HG03571 (cell line): ENCODE measurements around the gene NTRK3.

ENCODE experiments used
- ATAC-seq: cut with Tn5 transposase; IDR thresholded peaks from one replicate; pipeline ENCODE4 v1.9.1; 2021; ENCODE audit not compliant: unreplicated experiment

The NTRK3 gene

DNA sequence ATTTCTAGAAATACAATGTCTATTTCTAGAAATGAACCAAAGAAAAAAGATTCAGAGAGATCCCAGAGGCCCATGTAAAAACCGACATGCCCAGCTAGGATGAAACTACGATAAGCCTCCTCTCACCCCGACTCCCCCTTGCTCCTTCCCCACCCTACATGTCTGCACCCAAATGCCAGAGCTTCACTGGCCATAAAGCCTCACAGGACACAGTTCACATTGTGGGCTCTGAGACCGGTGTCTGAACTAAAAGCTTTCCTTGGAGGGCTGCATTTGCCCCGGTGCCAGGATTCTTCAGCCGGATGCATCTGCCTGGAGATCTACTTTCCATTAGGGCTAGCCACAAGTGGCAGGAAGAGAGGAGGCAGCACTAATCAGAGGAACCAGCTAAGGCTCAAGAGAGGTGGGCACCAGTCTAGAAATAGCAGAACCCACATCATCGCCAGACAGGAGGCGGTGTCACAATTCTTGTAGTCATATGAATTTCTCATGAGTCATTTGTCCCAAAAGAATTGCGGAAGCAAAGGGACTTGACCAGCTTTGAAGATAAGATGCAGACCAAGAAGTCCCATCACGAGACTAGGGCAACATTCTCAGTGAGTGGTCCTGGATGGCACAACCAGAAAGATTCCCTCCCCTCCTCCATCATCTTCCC lies 353.6 kb downstream of the NTRK3 start:
- ATAC-seq = no peak

DNA sequence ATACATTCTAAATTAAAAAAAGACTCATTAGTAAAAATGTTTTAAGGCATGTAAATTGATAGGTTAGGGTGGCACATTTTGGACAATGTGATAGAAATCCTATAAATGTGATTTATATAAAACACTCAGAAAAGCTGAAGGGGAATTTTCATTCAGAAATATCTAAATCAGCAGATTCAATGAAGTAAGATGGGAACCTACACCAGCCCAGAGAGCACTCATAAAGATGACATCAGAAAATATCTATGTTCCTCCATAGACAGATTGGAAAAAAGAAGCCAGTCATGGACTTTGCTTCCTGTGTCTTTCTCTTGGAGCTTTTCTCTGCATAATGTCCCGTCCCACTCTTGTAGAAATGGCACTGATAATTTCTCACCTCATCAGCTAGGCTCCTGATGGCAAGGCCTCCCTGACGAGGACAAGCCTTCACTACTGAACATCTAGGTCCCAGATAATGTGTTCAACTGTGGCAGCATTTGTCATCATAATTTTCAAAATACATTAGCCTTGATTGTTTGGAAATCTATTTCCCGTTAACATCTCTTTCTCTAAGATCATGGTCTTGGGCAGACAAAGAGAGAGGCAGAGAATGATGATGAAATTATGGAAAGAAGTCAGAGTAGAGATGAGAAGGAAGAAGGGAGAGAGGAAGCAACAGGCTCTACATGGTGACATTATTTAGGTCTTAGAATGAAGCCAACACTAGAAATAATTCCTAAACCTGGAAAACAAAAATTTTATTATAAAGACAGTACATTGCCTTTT lies 354.4 kb downstream of the NTRK3 start:
- ATAC-seq = no peak

DNA sequence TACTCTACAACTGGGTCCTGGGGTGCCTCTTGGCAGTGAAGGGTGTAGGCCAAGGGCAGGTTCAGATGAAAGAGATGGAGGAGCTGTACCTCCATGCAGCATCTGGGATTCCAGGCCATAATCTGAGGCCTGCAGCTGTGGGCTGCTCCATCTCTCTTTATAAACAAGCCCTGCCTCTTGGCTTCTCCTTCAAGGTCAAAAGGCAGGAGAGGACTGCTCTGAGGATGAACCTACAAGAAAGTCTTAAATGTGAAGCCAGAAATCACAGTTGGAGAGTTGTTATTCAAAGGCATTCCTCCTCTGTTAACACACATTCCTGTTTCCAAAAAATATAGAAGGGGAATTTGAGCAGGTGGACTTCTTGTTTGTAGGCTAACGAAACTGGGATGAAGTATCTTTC lies 355.5 kb downstream of the NTRK3 start:
- ATAC-seq = no peak

DNA sequence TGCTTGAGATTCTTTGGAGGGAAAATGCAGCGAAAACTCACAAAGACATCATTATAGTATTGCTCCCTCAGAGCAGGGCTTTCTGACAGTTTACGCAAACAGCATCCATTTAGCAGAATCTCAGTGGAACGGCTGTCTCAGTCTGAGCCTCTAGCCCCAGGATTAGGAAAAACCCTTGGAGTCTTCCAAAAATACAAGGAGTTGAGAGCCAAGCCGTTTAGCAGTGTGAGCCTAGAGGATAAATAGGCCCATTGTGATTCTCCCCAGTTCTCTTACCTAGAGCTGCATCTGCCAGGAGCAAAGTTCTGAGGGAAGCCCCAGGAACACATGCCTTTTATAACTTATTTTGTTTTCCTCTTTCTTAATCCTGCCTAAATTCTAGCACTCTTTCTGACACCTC lies 359.6 kb downstream of the NTRK3 start:
- no peak for ATAC-seq

DNA sequence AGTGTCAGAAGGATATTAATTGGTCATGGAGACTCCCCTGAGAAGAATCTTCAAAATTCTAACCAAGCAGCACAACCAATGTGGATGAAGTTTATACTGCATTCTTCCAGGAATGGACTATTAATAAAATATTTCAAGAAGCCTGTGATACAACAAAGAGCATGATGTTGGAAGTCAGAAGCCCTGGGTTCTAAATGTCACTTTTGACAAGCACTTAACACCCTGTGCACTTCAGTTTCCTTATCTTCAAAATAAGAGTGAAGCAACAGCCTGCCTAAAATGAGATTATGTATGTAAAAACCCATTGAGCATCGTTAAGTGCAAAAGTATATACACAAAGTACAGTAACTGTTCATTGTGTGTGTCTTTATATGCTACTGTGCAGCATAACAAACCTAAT lies 369.4 kb downstream of the NTRK3 start:
- no peak for ATAC-seq

DNA sequence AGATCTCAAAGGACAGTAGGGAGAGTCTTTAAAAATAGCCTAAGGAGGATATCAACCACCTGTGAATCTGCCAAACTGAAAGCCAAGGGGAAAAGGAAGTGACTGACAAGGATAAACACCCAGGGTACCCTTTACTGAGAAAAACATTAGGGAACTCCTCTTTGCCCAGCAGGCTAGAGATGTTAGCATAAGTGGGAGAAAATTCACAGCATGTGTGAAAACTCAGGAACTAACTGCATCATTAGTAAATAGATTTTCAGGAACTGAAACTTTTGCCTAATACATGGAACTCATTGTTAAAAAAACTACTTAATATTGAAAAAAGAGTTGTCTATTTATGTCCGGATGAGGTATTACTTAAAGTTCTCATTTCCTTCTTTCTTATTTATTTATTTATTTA lies 375.5 kb downstream of the NTRK3 start:
- no peak for ATAC-seq

DNA sequence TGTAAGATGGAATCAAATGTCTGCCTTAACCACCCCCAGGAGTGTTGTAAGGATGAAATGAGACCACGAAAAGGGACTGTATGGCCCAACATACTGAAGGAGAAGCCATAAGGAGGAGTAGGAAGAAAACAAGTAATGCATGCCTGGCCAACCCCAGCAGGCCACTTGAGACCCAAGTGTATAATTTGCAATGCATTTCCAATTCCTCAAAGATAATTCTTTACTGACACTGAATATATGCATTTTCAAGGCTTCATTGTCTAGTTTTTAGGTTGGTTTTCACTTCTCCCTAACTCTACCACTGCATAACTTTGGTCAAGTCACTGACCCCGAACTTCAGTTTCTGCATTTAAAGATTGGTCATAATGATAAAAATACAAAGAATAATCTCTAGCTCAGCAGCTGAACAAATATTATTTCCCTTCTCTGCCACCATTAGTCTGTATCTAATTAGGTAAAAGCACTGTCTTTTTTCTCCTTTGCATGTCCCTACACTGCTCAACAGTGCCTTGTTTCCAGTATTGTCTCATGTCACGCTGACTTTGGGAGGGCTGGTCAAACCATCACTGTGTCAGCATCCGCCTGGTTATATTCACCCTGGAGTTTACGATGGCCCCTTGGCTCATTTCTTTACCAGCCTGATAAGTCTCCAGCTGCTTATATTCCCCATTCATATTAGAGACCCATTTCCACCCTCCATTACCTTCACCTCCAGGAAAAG lies 378.6 kb downstream of the NTRK3 start:
- ATAC-seq = no peak

DNA sequence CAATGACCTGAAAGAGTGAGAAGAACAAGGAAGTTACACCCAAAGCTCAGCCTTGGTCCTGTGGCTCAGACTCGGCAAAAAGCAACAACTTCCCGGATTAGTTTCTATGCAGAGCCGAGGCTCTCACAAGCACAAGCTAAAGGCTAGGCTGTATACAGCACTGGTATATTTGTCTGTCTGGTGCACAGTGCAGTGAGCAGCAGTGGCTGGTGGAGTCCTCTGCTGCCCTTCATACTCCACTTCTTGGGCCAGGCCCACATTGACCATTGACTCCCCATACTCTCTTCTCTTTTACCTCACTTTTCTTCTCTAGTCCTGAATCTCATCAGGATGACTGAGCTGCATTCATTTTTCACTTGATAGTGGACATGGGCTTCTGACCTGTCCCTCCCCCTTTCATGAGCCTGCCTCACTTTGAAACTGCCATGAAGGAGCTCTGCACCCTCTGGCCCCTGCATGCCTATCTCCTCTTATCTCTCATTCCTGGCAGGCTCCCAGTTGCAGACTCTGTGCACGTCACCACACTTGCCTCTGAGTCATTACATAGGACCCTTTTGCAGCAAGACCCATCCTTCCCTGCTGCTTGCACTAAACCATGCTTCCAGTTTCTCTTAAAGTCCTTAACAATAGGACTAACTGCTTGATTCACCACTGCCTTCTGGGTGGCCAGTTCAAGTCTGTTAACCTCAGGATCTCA lies 379.3 kb downstream of the NTRK3 start:
- ATAC-seq = no peak

DNA sequence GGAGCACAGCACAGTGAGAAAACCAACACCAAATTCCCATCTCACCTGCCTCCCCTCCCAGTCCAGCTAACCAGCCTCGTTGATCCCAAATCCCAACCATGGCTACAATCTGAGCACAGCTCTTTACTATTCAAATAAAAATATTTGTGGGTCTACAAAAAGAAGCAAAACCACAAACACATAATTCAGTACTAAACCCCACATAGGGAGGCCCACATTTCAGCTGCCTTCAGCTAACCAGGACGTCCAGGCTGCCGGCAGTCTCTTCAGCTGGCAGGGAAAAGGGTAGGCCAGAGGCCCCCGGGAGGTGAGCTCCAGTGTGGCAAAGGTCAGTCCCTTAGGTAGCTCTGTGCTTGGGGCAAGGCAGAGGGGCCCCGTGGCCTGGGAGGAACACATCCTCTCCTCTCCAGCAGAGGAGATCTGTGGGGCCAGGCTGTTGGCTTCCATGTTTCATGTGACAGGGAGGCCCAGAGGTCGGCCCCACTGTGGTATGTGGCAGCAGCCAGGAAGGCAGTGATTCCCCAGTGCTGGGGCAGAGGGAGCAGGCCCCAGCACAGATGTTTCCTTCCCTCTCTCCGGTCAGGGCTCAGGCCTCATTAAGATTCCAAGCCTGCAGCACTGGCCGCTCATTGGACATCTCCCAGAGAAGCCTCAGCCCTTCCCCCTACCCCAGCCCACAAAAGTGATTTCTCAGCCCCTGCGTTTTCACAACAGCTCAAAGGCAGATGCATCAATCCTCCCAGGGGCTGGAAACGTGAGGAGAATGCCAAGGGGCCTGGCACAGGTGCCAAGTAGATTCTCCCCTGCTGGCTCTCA lies 381.4 kb downstream of the NTRK3 start:
- ATAC-seq = no peak

DNA sequence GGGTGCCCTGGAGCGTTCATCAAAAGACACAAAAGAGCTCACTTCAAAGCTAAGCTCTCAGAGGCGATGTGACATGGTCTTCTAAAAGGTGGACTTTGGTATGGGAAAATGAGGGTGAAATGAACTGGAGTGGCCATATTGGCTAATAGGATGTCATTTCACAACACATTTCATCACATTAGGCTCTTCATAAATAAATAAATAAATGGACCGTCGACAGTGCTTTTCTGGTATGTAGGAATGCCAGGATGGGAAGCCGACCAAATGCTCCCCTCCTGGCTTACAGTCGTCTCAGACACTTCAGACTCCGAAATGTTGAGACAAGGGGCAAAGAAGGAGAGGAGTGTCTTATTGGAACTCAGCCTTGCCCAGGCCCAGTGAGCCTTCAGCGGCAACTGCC lies 383.0 kb downstream of the NTRK3 start:
- ATAC-seq = no peak

DNA sequence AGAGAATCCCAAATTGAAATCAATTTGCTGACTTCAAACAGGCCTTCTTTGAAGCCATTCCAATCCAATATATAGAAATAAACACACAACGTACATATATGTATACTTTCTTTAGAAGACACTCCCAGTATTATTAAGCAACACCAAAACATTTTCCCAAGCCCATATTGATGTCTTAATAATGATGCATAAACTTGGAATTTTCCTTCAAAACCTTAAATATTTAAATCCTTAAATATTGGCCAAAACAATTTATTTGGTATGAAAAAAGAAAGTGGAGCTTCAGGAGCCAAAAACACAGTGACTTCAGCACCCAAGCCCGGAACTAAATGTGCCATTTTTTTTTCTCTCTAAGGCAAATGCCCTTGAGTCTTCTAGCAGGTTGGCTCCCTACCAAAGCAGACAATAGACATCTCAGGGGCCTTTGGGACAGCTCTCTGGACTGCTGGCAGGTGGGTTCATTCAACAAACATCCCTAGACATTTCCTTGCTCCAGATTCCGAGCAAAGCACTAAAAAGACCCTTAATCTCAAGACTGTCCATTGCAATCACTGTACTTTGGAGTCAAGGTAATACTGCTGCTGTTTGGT lies 384.7 kb downstream of the NTRK3 start:
- ATAC-seq = no peak

DNA sequence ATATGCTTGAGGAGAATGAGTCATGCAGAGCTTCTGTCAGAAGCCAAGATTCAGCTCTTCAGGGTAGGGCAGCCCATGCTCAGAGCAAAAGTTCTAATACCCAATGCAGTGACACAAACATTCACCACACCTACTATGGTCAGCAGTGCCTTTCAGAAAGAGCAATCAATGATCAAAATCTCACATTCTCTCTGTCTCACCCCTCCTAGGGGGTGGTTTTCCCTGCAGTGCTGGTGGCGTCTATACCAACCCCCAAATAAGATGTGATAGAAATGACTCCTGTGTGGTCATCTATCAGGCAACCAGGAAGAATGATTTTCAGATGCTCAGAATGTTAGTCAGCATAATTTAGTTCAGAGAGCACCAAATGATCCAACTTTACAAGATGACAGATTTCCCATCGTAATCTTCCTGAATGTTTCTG lies 385.3 kb downstream of the NTRK3 start:
- no peak for ATAC-seq

DNA sequence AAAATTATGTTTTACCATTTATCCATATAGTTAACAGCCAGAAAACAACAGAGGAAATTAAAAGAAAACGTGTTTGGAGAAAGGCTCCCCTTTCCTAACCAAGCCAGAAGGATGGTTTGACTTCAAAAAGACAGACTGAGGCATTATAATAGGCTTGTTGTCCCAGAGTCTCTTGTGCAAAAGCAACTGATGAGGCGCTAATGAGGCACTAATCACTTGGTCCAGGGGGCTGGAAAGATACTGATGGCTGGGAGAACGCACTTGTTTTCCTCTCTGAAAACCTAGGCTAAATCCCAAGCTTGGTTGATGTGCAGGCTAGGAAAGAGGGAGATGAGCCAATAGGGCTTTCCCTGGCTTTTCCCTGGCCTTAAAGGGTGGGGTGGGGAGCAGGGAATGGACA lies 389.6 kb downstream of the NTRK3 start:
- ATAC-seq = no peak

DNA sequence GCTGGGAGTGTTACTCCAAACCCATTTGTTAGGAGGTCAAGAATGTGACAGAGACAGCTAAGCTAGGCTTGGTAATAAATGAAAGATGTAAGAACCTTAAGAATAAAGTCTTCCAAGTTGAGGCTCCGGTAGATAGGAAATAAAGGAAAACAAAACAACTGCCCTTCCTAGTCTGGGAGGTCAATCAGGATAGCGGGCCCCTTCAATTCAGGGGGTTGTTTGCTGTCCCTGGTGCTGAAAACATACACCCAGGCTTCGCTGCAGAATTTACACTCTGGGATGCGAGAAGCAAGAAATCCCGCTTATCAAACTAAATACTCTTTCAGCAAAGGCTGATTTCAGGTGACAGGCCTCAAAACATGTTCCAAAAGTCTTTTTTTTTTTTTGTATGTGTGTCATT lies 393.4 kb downstream of the NTRK3 start:
- ATAC-seq = no peak

DNA sequence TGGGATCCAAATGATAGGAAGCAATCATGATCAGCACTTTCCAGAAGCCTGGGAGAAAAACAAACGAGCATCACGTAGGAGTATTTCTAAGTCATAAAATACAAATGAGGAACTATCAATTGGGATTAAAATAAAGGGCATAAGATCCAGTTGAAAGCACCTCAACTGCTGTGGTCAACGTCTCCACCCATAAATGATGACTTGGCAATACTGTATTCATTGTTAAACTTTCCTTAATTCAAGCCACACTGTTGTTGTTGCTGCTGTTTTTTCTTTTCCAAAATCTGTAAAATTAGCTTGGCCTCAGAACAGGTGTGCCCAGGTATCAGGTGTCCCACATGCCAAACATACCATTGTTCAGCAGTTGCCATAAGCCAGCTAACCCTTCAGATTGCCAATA lies 395.8 kb downstream of the NTRK3 start:
- ATAC-seq = no peak

DNA sequence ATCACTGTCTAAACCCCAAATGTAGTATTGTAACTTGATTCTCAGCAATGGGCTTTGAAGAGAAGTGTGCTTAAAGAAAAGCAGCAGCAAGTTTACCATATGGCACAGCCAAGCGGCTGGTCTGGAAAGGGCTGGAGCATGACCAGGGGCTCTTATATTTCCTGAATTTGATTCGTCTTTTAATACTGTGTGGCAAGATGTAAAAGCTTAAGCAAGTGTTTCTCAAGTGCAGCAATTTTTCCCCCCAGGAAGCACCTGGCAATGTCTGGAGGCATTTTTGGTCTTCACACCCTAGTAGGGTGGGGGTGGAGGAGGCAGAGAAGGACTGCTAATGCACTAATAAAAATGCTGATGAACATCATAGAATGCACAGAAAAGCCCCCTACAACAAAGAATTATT lies 397.9 kb downstream of the NTRK3 start:
- ATAC-seq = no peak

DNA sequence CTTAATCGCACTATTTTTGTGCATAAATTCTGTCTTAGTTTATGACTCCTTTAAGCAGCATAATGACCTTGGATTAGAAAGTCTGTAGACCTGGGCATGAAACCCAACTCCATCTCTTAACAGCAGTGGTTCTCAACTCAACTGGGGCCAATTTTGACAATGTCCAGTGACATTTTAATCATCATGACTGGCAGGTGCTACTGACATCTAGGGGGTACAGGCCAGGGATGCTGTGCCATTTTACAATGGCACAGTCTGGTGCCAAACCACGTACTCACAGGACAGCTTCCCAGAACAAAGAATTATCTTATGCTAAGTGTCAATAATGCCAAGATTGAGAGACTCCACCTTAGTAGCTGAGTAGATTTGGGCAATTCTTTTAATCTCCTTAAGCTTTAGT lies 405.0 kb downstream of the NTRK3 start:
- ATAC-seq = no peak

DNA sequence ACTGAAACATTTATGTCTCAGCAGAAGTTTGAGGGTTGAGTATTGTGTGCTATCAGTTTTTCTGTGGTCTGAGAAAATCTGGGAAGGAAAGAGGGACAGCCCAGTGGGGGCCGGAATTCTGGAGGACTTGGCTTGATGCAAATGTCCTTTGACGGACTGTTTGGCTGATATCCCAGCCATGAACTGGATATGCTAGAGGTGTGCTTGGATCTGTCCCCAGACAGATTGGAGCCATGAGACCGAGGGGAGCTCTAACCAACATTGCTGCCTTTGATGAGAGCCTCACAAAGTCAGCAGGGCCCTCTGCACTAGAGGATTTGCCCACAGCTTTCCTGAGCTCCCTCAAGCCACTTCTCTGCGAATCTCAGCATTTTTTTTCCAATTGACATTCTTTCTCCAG lies 405.6 kb downstream of the NTRK3 start:
- ATAC-seq = no peak

DNA sequence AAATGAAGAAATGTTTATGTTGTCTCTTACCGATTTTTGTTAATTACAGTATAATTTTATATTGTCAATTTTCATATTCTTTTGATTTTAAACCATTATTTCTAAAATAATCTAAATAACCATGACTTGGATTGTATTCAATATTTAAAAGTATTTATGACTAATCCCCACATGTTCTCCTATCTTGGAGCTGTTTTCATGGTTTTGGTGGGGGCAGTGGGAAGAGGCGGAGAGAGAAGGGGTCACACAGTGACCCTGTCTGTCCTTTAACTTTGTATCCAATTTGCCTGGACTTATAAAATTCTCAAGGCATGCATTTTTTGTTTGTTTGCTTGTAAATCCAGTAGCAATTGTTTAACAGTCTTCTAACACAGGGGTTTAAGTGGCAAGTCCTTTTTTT lies 407.4 kb downstream of the NTRK3 start:
- no peak for ATAC-seq

DNA sequence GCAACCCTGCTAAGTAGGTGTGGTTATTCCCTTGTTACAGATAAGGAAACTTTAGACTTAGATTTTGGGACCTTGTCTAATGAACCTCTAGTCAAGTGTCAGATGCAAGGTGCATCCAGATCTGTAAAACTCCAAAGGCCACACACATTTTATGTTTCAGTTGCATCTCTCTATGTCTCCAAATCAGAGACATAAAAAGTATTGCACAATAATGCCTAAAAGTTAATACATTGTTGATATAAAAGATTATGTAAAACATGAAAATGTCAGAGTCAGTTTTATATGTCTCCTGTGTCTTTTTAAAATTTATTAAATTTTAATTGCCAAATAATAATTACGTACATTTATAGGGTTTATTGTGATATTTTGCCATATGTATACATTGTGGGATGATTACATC lies 408.5 kb downstream of the NTRK3 start:
- ATAC-seq = no peak
